ENCODE measurements around the gene ATP8A1.

Gene ATP8A1

DNA sequence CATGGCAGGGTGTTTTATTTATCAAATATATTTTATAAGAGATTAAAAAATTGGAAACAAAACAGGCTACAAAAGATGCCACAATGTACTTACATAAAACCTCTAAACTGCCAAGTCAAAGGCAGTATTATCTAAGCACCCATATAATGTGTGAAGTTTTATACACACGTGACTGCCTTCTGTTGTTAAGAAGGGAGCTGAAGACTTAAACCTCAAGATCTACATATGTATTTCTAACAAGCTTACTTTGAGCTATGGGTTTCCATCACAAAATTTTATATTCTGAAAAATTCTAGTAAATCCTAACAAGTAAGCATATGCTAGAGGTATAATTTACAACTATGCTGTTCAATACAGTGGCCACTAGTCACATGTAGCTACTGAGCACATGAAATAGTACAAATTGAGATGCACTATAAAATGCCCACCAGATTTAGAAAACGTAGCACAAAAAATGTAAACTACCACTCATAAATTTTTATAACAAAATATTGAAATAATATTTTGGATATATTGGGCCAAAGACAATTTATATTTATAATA is 9.8 kb downstream of the ATP8A1 start:
- no peak for DNase-seq

DNA sequence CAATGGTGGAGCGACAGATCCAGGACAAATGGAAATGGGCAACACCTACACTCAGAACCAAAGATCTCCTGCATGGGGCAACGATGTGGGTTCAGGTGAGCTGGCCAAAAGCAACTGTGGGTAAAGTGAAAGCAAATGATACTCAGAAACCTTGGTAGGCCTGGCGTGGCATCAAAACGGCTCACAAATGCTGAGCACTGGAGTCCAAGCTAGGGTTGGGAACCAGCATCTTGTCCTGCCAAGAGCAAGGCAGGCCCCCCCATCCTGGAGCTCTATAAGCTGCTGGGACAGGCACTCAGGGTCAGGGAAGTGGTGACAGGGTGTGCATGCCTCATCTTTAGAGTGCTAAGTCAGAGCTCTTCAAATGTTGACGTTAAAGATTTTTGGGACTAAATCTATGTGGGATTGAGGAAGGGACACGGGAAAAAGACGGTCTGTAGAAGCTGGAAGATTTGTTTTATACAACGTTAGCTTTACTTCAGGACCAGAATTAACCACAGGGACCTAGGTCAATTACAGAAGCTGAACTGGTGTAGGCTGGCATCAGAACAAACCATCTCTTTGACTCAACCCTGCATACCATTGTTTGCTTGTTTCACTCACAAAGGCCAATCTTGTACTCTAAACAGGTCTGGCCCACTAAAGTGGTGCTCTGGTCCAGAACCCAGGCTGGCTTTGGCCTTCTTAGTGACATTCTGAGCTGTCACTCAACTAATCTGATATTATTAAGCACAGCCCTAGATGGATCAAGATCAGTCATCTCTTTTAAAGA is 10.7 kb downstream of the ATP8A1 start:
- DNase-seq, result no peak

DNA sequence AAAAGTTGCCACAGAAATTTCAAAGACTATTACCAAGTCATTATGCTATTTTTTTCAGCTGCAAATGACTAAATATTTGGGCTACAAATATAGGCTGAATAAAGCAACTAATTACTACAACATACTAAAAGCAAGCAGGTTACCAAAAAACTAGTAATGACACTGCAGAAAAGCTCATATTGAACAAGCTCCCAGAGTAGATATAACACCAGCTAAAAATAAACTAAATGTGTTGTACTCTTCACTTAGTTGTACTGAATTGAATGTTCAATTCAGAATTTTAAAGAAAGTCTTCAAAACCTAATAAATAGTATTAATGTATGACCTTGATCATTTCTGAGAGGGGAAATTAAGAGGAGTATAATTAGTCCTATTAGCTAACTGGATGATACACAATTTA is 12.0 kb downstream of the ATP8A1 start:
- DNase-seq, result no peak

DNA sequence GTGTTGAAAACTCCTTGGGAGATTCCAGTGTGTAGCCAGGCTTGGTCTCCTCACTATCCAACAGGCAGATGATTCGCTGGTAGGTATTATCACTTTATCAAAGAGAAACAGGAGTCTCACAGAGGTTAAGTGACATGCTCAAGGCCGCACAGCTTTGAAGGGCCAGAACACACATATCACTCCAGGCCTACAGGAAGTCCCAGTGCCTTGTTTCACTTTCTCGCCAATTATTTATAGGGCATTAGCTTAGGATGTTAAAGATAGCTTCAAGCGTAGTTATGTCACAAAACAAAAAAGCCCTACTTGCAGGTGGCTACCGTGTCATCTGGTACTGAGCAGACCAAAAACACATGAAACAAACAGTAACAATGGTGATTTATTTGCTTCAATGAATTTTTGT is 13.2 kb downstream of the ATP8A1 start:
- DNase-seq, result no peak

DNA sequence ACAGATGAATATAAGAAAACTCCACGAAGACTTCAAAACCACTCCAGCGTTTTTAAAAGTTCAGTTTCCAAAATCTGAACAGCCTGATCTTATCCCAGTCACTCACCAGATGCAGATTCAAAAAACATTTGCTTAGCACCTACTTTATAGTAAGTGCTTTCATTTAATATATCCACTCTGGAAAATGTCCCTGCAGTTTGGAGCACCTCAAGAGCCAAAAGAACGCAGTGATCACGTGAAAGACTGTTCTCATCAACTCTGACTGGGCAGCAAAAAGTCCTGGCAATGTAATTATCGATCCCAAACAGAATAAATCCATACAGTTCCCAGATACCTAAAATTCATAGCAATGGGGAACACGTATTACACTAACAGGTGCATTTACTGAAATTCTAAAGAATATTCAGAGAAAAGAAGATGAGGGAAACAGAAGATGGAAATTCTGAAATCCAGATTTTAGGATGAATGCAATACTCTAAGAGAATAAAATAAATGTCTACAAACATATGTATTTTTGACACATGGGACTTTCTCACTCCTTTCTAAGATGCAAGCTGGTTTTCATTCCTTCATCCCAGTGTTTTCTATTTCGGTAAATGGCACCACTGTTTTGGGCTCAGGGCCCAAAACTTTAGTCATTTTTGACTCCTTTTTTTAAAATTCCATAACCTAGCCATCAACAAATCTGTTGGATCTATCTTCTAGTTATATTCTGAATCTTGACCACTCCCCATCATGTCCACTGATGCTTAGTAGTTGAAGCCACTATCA is 13.9 kb downstream of the ATP8A1 start:
- DNase-seq, result no peak

DNA sequence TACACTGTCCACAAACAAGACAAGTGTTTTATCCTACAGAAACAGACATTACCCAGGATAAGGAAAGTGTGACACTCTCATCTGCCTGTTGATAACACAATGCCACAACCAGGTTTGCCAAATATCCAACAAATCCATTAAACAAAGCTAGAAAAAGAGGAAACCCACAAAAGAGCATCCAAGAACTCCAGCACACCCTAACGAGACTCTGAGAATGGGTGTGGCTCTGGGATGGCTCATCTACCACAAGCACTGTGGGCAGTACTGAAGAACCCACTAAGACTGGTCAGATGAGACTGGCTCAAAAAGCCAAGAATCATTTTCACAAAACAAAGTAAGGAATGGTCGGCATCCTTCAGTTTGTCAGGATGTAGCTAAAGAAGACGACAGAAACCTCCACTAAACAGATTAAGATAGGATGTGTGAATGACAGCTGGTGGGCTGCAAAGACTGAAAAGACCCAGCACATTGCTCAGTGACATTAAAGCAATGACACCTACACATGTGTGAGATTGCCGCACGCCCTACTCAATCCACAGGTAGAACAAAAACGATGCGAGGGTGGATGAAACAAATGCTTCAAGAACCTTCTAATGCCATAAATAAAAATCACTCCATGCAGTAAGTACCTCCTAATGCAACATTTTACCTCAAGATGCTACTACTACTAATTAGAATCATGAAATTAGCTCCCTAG is 14.7 kb downstream of the ATP8A1 start:
- no peak for DNase-seq

DNA sequence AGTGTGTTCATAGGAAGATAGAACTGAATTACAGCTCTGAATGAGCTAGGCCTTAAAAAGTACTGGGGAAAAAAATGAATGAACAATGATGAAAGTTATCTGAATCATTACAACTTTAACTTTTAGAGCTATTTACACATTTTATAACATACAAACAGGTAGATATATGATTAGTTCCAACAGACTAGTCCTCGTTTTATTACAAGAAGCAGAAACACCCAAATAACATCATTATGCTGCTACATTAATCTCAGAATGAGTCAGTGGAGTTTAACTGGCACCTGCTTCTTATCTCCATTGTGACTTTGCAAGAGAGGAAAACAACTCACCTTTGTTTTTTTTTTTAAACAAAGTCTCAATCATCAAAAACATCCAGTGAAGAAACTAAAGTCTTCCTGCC is 15.2 kb downstream of the ATP8A1 start:
- DNase-seq, result no peak

DNA sequence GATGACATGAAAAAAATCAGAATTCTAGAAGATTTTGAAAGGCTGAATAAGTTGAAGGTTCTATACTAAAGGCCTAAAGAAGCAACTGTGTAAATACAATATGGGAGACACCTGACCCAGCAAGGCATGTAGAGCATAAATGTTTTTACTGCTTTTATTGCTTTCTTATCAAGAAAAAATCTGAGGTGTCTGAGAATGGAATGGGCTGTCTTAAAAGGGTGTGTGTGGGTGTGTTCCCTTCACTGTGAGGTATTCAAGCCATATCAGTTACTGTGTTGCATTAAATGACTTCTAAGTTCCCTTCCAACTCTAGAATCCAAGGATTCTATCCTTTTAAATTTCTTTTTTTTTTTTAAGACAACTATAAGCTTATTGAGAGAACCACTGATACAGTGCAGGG is 15.7 kb downstream of the ATP8A1 start:
- no peak for DNase-seq

DNA sequence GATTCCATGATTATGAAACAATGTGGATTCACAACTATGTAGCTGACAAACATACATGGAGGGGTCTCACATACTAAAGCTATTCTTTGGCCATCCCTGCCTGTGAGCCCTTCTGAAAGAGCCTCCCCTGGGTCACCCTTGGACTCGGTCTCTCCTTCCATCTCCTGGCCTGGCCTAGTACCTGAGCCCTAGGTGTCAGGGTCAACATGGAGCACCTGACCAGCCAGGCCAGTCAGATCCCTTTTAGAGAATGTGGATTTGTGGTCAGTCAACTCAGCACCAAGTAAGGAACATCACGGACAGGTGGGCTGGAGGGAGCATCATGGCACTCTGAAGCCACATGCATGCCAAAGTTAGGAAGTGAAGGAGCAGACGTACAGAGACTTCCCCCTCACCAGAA is 16.3 kb downstream of the ATP8A1 start:
- DNase-seq, result no peak

DNA sequence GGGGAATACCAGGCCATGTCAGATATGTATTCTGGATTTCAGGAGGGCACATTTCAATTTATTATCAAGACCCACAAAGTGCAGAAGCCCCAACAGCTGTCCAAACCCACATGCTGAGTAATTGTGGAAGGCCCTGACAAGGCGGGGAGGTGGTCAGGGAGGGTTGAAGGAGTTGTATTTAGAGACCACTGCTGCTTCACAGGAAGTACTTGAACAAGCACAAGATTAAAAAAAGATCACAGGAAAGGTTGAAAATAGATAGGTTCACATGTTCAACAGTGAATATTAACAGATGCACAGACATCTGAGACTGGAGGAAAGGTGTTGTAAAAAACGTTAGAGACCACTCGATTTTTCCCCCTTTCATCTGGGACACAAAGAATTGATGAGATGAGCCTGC is 17.9 kb downstream of the ATP8A1 start:
- no peak for DNase-seq

DNA sequence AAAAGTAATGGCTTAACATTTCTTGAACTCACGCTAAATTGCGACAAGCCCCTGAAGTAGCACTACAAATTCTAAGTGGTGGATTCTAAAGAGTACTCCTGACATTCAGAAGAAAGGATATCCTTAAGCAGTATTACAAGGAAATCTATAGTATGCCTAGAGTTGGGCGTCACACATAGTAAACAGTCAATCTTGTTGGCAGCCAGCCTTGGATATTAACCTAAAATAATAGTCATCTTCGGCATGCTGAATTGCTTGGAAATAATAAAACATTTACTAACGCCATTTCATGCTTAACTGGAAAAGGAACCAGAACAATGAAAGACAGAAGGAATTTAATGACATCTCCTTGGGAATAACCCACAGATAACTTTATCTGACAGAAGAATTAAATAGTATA is 18.6 kb downstream of the ATP8A1 start:
- no peak for DNase-seq

DNA sequence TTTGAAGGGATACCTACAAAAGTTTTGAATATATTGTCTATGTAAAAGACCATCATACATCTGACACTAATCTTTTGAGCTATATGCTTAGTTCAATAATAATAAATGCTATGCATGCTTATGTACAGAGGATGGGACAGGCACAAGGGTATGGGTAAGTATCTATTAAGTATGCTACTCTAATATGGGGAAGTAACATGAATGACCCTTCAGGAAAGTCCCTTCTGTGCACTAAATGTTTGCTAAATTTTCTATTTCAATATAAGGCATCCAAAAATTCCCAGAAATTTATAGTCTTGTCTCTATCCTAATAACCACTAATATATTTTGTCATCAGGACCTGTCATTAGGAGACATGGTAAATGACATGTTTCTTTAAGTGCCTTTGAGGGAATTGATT is 19.0 kb downstream of the ATP8A1 start:
- DNase-seq, result no peak

DNA sequence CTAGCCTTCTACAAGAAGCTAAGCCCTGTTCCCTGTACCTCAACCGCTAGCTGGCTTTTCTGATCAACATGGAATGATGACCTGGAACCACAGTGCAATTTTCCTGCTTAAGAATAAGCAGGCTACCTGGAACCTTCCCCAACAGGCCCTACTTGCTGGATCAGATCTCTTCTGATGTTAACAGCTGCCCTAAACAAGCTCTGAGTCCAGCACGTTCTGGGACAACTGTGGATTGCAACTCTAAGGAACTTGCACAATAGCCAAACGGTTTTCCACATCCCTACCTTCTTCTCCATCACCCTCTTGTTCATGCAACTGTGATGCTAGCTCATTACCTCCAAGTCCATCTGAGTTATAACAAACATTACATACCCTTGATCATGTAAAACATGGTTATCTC is 19.8 kb downstream of the ATP8A1 start:
- no peak for DNase-seq

DNA sequence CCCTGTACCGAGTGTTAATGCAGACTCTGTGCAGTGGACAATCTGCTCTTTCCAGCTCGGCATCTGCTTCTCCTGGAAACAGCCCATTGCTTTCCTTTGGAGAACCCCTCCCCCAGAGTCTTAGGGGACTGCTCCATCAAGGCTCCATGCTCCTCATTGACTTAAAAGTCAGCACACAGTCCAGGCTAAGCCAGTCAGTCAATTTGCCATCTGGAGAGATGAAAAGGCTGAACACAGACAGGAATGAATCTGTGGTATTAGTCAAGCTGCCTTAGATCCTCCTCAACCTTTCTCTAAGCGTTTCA is 20.3 kb downstream of the ATP8A1 start:
- DNase-seq, result no peak

DNA sequence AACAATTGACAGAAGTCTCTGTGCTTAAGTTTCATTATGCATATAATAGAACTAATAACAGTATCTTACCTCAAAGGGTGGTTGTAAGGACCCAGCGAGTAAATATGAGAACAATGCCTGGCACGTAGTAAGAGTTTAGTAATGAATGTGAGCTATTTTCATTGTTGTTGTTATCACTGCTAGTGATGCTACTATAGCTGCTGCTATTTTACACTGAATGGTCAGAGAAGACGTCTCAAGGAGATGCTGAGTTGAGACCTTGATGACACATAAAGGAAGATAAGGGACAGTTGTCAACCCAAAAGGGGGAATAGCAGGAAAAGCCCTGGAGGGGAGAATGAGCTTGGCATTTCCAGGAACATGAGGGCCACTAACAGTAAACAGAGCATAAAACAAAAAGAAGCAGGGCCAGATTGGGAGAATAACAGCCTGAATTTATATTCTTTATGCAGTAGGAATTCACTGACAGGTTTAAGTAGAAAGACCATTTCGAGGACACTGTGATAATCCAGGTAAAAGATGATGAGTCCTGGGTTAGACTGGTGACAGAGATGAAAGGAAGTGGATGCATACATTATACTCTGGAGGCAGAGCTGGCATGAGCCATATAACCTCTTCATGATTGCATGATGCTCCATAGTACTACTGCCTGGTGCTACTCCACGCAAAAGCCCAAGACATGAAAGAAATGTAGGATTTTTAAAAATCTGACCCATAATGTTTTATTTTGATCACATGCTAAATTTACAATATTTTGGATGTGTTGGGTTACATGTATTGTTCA is 23.1 kb downstream of the ATP8A1 start:
- no peak for DNase-seq

DNA sequence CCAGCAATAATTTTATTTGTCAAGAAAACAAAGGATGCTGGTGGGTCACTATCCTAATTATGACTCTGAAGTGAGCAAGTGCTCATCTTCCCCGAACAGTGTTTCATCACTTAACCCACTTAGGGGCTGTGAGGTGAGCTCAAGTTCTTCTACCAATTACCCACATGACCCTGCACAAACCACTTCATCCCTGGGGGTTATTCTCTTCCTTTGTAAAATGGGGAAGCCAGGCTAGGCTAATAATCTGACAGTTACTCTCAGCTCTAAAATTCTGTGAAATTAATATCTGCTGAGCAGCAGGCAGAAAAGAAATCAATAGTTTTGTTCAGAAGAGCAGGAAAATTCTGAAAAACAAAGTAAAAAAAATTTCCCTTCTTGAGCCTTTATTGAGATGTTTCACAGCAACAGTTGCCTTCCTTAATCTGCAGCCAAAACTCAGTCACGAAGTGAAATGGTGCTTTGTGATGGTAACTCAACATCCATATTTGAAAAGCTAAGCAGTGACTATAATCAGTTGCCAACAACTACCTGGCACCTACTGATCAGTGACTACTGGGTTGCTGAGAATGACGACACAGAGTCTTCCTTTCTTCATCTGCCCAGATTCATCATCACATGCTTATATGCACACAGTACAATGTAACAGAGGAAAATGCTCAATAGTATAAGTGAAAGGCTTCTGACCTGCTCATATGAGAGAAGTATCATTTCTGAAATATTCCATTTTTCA is 24.1 kb downstream of the ATP8A1 start:
- DNase-seq, result no peak

DNA sequence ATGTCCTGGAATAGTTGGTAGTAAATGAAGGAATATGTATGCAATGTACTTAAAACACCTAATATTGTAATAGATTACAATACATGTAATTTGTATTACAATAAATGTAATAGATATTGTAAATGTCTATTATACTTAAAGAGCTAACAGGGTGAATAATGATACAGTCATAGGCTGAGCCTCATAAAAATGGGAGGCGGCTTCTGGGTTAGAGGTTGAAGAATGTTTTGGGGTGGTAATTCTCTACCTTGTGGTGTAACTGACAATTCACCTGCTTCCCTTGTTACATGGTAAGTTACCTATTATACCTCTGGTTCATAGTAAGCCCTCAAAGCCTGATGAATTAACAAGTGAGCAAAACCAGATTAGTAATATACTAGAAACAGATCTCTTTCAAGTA is 26.0 kb downstream of the ATP8A1 start:
- no peak for DNase-seq

DNA sequence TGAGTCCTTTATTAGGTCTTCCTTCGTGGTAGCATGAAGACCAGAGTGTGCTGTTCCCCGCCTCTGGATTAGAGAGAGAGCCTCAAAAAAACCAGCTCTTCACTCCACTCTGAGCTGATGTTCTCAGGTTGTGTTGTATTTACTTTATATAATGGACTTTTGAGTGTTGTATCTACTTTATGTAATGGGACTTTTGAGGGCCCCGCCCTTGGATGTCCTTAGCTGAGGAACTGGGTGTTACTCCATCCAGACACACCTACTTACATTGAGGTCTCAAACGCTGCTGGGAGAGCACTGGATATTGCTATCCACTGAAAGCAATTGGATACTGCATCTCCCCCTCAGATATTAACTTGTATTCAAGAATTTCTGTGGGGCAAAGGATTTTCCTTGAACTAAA is 28.2 kb downstream of the ATP8A1 start:
- DNase-seq, result no peak

DNA sequence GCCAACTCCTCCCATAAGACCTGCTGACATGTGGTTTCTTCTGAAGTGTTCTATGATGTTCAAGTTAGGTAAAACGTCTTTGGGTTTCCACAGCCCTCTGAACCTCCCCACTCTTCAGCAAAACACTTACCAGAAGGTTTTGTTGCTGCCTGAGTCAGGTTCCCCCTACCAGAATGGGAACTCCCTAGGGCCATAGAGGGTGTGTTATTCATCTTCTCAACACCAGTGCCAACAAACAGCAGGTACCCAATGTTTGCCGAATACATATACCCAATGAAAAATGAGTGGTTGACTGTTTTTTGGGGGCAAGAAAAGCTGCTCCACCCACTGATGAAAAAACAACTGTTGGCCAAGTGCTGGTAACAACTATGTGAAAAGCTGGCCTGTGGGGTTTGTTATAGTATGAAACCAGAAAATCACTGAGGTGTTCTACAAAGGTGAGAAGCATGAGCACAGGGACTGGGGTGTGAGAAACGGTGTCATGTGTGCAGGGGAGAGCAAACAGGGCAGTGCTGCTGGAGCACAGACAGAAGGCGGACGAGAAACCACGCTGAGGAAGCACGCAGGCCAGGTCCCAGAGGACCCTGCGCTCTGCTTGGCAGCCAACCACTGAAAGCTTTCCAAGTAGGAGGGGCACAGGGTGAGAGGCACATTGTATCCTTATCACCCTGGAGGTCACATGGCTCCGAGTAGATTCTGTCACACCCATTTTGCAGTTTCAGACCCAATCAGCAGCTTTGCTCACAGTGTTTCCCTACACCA is 28.8 kb downstream of the ATP8A1 start:
- DNase-seq, result no peak

DNA sequence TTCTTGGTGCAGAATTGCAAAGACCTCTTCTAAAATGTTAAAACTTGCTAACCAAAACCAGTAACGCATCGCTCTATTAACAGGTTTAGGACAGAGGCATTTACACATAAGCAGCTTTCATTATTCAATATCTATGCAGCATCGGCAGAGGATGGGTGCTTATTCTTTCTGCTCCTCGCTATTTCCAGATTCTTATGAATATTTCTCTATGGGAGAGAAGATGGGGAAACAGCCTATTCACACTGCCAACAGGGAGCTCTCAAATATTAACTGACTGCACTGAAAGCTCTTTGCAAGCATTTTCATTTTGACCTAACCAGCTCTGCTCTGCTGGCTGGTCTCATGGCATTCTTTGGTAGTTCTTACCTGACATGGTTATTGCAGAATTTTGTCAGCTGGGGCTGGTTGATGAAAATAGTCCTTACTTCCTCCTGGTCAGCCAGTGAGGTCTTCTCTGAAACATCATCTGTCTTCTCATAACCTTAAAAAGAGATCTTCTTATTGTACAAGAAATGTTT is 30.2 kb downstream of the ATP8A1 start:
- no peak for DNase-seq

DNA sequence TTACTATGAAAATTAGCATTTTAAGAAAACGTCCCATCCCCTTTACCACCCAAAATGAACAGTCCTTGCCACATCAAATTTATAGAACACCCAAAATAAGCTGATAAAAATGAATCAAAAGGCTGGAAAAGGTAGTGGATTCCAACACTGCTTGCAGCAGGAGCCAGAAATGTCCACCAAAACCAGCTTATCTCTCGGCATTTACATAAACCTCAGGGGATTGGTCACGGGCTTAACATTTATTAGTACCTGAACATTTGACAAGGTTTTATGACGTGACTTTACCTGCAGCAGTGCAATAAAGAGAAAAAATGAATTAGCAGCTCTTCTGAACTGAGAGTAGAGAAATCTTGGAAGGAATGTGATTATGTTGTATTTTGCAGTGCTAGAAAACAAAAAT is 31.6 kb downstream of the ATP8A1 start:
- DNase-seq, result no peak
